ENCODE data around the gene SAT1.

Gene SAT1

GRCh38 chrX:23810279-23810678, 27.3 kb downstream of the SAT1 start:
- DNase-seq (ENCODE audit: low read depth, low spot score), result no peak

GRCh38 chrX:23811108-23811651, 28.2 kb downstream of the SAT1 start:
- no peak for DNase-seq (ENCODE audit: low read depth, low spot score)

- DNase-seq (ENCODE audit: low read depth, low spot score), result no peak
Observed at GRCh38 chrX:23811656-23812055, 28.7 kb downstream of the SAT1 start.

GRCh38 chrX:23813808-23814207, 30.8 kb downstream of the SAT1 start:
- DNase-seq (ENCODE audit: low read depth, low spot score), result no peak

- no peak for DNase-seq (ENCODE audit: low read depth, low spot score)
Observed at GRCh38 chrX:23815376-23815775, 32.4 kb downstream of the SAT1 start.

- DNase-seq (ENCODE audit: low read depth, low spot score), result no peak
Observed at GRCh38 chrX:23816179-23816578, 33.2 kb downstream of the SAT1 start.

- DNase-seq (ENCODE audit: low read depth, low spot score), result no peak
Observed at GRCh38 chrX:23817979-23818336, 35.0 kb downstream of the SAT1 start.

- DNase-seq (ENCODE audit: low read depth, low spot score), result no peak
Observed at GRCh38 chrX:23819385-23820234, 36.6 kb downstream of the SAT1 start.

GRCh38 chrX:23820235-23820782, 37.3 kb downstream of the SAT1 start:
- no peak for DNase-seq (ENCODE audit: low read depth, low spot score)

- DNase-seq (ENCODE audit: low read depth, low spot score), result no peak
Observed at GRCh38 chrX:23821847-23822246, 38.9 kb downstream of the SAT1 start.

- DNase-seq (ENCODE audit: low read depth, low spot score), result no peak
Observed at GRCh38 chrX:23822397-23822796, 39.4 kb downstream of the SAT1 start.

- no peak for DNase-seq (ENCODE audit: low read depth, low spot score)
Observed at GRCh38 chrX:23822841-23823240, 39.9 kb downstream of the SAT1 start.

- DNase-seq (ENCODE audit: low read depth, low spot score), result no peak
Observed at GRCh38 chrX:23825675-23826074, 42.7 kb downstream of the SAT1 start.

- no peak for DNase-seq (ENCODE audit: low read depth, low spot score)
Observed at GRCh38 chrX:23826216-23826615, 43.2 kb downstream of the SAT1 start.

GRCh38 chrX:23826653-23827052, 43.7 kb downstream of the SAT1 start:
- DNase-seq (ENCODE audit: low read depth, low spot score), result no peak

GRCh38 chrX:23828881-23829280, 45.9 kb downstream of the SAT1 start:
- DNase-seq (ENCODE audit: low read depth, low spot score), result no peak

GRCh38 chrX:23832721-23833120, 49.7 kb downstream of the SAT1 start:
- DNase-seq (ENCODE audit: low read depth, low spot score), result no peak
